ENCODE results near the gene IGF1R. TPM values are rescaled to one million over a fixed set of nuclear protein-coding genes. Genes with fewer than 3 reads are reported as not detected.

The IGF1R gene
- total and polyA plus RNA-seq, 2 of the 8 experiments (the other 6 are each of a cell fraction or from before 2014, with no cell fraction given): 32.9 to 109 TPM

GRCh38 chr15:98873441-98874218 lies 225.3 kb downstream of the IGF1R start (continued):
- TF ChIP-seq CEBPB (IDR thresholded peaks at IDR 0.05; ENCODE audit: low read depth, low read length): no peak
- TF ChIP-seq BCL11A (IDR thresholded peaks at IDR 0.05; ENCODE audit: low read depth in 2 of 2, low read length in 2 of 2): no peak
- TF ChIP-seq, protein P1, sequence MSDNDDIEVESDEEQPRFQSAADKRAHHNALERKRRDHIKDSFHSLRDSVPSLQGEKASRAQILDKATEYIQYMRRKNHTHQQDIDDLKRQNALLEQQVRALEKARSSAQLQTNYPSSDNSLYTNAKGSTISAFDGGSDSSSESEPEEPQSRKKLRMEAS (IDR thresholded peaks at IDR 0.05): no peak
